Activated CD4-positive, alpha-beta T cell treated with anti-CD3 and anti-CD28 coated beads, Interleukin-2, amount 10 ng/mL, durations not matched to agents 7 days and 5 days (primary cell): ENCODE results near the gene CNTNAP2. TPM values are rescaled to one million over a fixed set of nuclear protein-coding genes. Genes with fewer than 3 reads are reported as not detected.
"Not testable (repeated sequence)": the region's sequence is repeated elsewhere in the genome, so short reads cannot be mapped to it uniquely, and the experiment has no call there.

Experiments used
- CTCF ChIA-PET: fragments of 350-600 bp; sonication (Branson Sonifier 250); formaldehyde crosslinking; loops from one replicate; lab custom pipeline; 2021; ENCODE audit warnings: antibody characterized with exemption; lab: Charles Lee
- POLR2A ChIA-PET: fragments of 350-600 bp; sonication (Branson Sonifier 250); formaldehyde crosslinking; loops from one replicate; lab custom pipeline; 2021; ENCODE audit warnings: antibody characterized with exemption; lab: Charles Lee
- DNase-seq: peaks from one replicate; pipeline ENCODE4 v3.0.0-alpha.2; 2020
- H3K27ac Mint-ChIP-seq: one replicate; pipeline ENCODE4 v1.8.0; 2021; ENCODE audit warnings: mild to moderate bottlenecking, moderate library complexity, mixed read lengths
- H3K27me3 Mint-ChIP-seq: one replicate; pipeline ENCODE4 v1.8.0; 2021; ENCODE audit warnings: mixed read lengths
- H3K36me3 Mint-ChIP-seq: one replicate; pipeline ENCODE4 v1.8.0; 2021; ENCODE audit warnings: low read depth, mixed read lengths
- H3K4me1 Mint-ChIP-seq: one replicate; pipeline ENCODE4 v1.8.0; 2021; ENCODE audit warnings: mixed read lengths
- H3K4me3 Mint-ChIP-seq: one replicate; pipeline ENCODE4 v1.8.0; 2021; ENCODE audit warnings: mild to moderate bottlenecking, moderate library complexity, mixed read lengths
- H3K9me3 Mint-ChIP-seq: one replicate; pipeline ENCODE4 v1.8.0; 2021; ENCODE audit warnings: mixed read lengths
- total RNA-seq, 2 experiments: library from RNA; stranded (reverse); gene quantifications; one replicate each; pipeline ENCODE4 v1.2.3, GENCODE V29; 2021

Gene CNTNAP2
- total RNA-seq, 2 experiments from 2014 or later: not detected

GRCh38 chr7:146177301-146177700, 60.7 kb downstream of the CNTNAP2 start:
- no peaks in the 10 kb centered on the region for H3K36me3 Mint-ChIP-seq
- ChIA-PET CTCF (no interaction called here), POLR2A (no interaction called here)
- H3K4me3 Mint-ChIP-seq: no peak overlapping the region
- H3K4me1 Mint-ChIP-seq: no peaks in the 10 kb centered on the region
- DNase-seq: no peak
- no peak overlapping the region for H3K27ac Mint-ChIP-seq
- no peaks in the 10 kb centered on the region for H3K9me3 Mint-ChIP-seq
- no peaks in the 10 kb centered on the region for H3K27me3 Mint-ChIP-seq

- DNase-seq: no peak
- Mint-ChIP-seq H3K36me3 (no peaks in the 10 kb centered on the region), H3K27ac (no peak overlapping the region), H3K4me1 (no peaks in the 10 kb centered on the region), H3K4me3 (no peak overlapping the region), H3K27me3 (no peaks in the 10 kb centered on the region), H3K9me3 (peaks cover 10% of the 10 kb centered on the region)
- ChIA-PET POLR2A (no interaction called here), CTCF (no interaction called here)
These were observed 69.2 kb downstream of the CNTNAP2 start for GRCh38 chr7:146185844-146186243.

- H3K4me1 Mint-ChIP-seq, H3K27me3 Mint-ChIP-seq, DNase-seq, POLR2A ChIA-PET, H3K27ac Mint-ChIP-seq, H3K36me3 Mint-ChIP-seq, H3K4me3 Mint-ChIP-seq, CTCF ChIA-PET: not testable (repeated sequence)
- peaks cover 21% of the 10 kb centered on the region for H3K9me3 Mint-ChIP-seq
These were observed 74.8 kb downstream of the CNTNAP2 start for GRCh38 chr7:146191428-146191827.

- Mint-ChIP-seq H3K4me1 (no peaks in the 10 kb centered on the region), H3K4me3 (no peak overlapping the region), H3K27ac (no peak overlapping the region), H3K27me3 (no peaks in the 10 kb centered on the region), H3K36me3 (no peaks in the 10 kb centered on the region), H3K9me3 (peaks cover 2% of the 10 kb centered on the region)
- CTCF ChIA-PET: no interaction called here
- no peak for DNase-seq
- POLR2A ChIA-PET: no interaction called here
These were observed 85.3 kb downstream of the CNTNAP2 start for GRCh38 chr7:146201945-146202344.

GRCh38 chr7:146206270-146206669, 89.7 kb downstream of the CNTNAP2 start:
- Mint-ChIP-seq H3K4me3 (no peak overlapping the region), H3K36me3 (no peaks in the 10 kb centered on the region), H3K4me1 (no peaks in the 10 kb centered on the region), H3K27me3 (no peaks in the 10 kb centered on the region), H3K27ac (no peak overlapping the region), H3K9me3 (no peaks in the 10 kb centered on the region)
- POLR2A ChIA-PET: no interaction called here
- CTCF ChIA-PET: no interaction called here
- no peak for DNase-seq

GRCh38 chr7:146208492-146208891, 91.9 kb downstream of the CNTNAP2 start:
- DNase-seq: no peak
- H3K27me3 Mint-ChIP-seq: no peaks in the 10 kb centered on the region
- H3K27ac Mint-ChIP-seq: no peak overlapping the region
- H3K9me3 Mint-ChIP-seq: no peaks in the 10 kb centered on the region
- ChIA-PET CTCF (no interaction called here), POLR2A (no interaction called here)
- H3K4me3 Mint-ChIP-seq: no peak overlapping the region
- H3K4me1 Mint-ChIP-seq: no peaks in the 10 kb centered on the region
- H3K36me3 Mint-ChIP-seq: no peaks in the 10 kb centered on the region

- no peak for DNase-seq
- CTCF ChIA-PET: no interaction called here
These were observed 98.2 kb downstream of the CNTNAP2 start for GRCh38 chr7:146214842-146215241.

GRCh38 chr7:146216396-146217041, 99.9 kb downstream of the CNTNAP2 start:
- DNase-seq: no peak
- Mint-ChIP-seq H3K27me3 (no peaks in the 10 kb centered on the region), H3K4me1 (no peaks in the 10 kb centered on the region), H3K36me3 (no peaks in the 10 kb centered on the region), H3K4me3 (no peak overlapping the region), H3K27ac (no peak overlapping the region), H3K9me3 (no peaks in the 10 kb centered on the region)
- ChIA-PET POLR2A (no interaction called here), CTCF (no interaction called here)

More at GRCh38 chr7:146214842-146215241, 98.2 kb downstream of the CNTNAP2 start:
- POLR2A ChIA-PET: no interaction called here
- H3K4me3 Mint-ChIP-seq: no peak overlapping the region
- H3K4me1 Mint-ChIP-seq: no peaks in the 10 kb centered on the region
- H3K27me3 Mint-ChIP-seq: no peaks in the 10 kb centered on the region
- H3K9me3 Mint-ChIP-seq: no peaks in the 10 kb centered on the region
- no peaks in the 10 kb centered on the region for H3K36me3 Mint-ChIP-seq
- no peak overlapping the region for H3K27ac Mint-ChIP-seq

GRCh38 chr7:146223851-146224250, 107.2 kb downstream of the CNTNAP2 start:
- no peak overlapping the region for H3K27ac Mint-ChIP-seq
- no peak for DNase-seq
- H3K27me3 Mint-ChIP-seq: no peaks in the 10 kb centered on the region
- no peaks in the 10 kb centered on the region for H3K36me3 Mint-ChIP-seq
- no peaks in the 10 kb centered on the region for H3K9me3 Mint-ChIP-seq
- no peak overlapping the region for H3K4me3 Mint-ChIP-seq
- CTCF ChIA-PET: no interaction called here
- no peaks in the 10 kb centered on the region for H3K4me1 Mint-ChIP-seq
- POLR2A ChIA-PET: no interaction called here

GRCh38 chr7:146232604-146233003, 116.0 kb downstream of the CNTNAP2 start:
- H3K4me1 Mint-ChIP-seq: no peaks in the 10 kb centered on the region
- ChIA-PET CTCF (no interaction called here), POLR2A (no interaction called here)
- no peak overlapping the region for H3K4me3 Mint-ChIP-seq
- H3K9me3 Mint-ChIP-seq: peaks cover 3% of the 10 kb centered on the region
- no peak for DNase-seq
- no peak overlapping the region for H3K27ac Mint-ChIP-seq
- no peaks in the 10 kb centered on the region for H3K27me3 Mint-ChIP-seq
- H3K36me3 Mint-ChIP-seq: no peaks in the 10 kb centered on the region

- peaks cover 3% of the 10 kb centered on the region for H3K9me3 Mint-ChIP-seq
- H3K4me1 Mint-ChIP-seq: no peaks in the 10 kb centered on the region
- ChIA-PET POLR2A (no interaction called here), CTCF (no interaction called here)
- H3K27me3 Mint-ChIP-seq: no peaks in the 10 kb centered on the region
- no peaks in the 10 kb centered on the region for H3K36me3 Mint-ChIP-seq
- H3K27ac Mint-ChIP-seq: no peak overlapping the region
- no peak overlapping the region for H3K4me3 Mint-ChIP-seq
- no peak for DNase-seq
These were observed 118.6 kb downstream of the CNTNAP2 start for GRCh38 chr7:146235195-146235594.

- no peaks in the 10 kb centered on the region for H3K4me1 Mint-ChIP-seq
- H3K36me3 Mint-ChIP-seq: no peaks in the 10 kb centered on the region
- H3K27me3 Mint-ChIP-seq: no peaks in the 10 kb centered on the region
- no peak overlapping the region for H3K27ac Mint-ChIP-seq
- no peak overlapping the region for H3K4me3 Mint-ChIP-seq
- ChIA-PET POLR2A (no interaction called here), CTCF (no interaction called here)
- peaks cover 3% of the 10 kb centered on the region for H3K9me3 Mint-ChIP-seq
- DNase-seq: no peak
These were observed 126.1 kb downstream of the CNTNAP2 start for GRCh38 chr7:146242661-146243060.

GRCh38 chr7:146247991-146248390, 131.4 kb downstream of the CNTNAP2 start:
- CTCF ChIA-PET: not testable (repeated sequence)

GRCh38 chr7:146248744-146249143, 132.1 kb downstream of the CNTNAP2 start:
- H3K27ac Mint-ChIP-seq, POLR2A ChIA-PET, CTCF ChIA-PET, H3K27me3 Mint-ChIP-seq, H3K9me3 Mint-ChIP-seq, H3K4me1 Mint-ChIP-seq, DNase-seq, H3K4me3 Mint-ChIP-seq, H3K36me3 Mint-ChIP-seq: not testable (repeated sequence)

More at GRCh38 chr7:146247991-146248390, 131.4 kb downstream of the CNTNAP2 start:
- H3K27ac Mint-ChIP-seq, H3K4me3 Mint-ChIP-seq, H3K36me3 Mint-ChIP-seq, H3K27me3 Mint-ChIP-seq, H3K4me1 Mint-ChIP-seq, POLR2A ChIA-PET, H3K9me3 Mint-ChIP-seq, DNase-seq: not testable (repeated sequence)
